GM12874 (cell line): ENCODE results near the gene PPP2R5C.

ENCODE experiments used
- TF ChIP-seq, protein P1 (sequence below): IDR thresholded peaks from 2 replicates; pipeline ENCODE4 v1.5.1; 2011; ENCODE audit warnings: low read depth, mild to moderate bottlenecking, control low read depth, low read length, moderate library complexity; ENCODE audit not compliant: insufficient read depth

The PPP2R5C gene

DNA sequence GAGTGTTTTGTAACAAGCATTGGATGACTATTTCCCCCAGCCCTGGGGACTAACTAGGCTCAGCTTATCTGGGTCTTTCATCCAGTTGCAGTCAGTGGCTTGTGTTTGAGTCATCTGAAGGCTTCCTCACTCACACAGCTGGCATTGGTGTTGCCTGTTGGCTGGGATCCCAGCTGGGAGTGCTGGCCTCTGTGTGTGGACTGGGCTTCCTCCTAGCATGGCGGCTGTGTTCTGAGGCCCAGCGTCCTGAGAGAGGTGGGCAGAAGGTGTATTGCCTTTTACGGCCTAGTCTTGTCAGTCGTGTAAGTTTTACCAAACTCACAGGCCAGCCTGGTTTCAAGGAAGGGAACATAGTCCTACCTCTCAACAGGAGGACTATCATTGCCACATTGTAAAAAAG lies 28.3 kb upstream of the PPP2R5C start:
- TF ChIP-seq, protein P1, sequence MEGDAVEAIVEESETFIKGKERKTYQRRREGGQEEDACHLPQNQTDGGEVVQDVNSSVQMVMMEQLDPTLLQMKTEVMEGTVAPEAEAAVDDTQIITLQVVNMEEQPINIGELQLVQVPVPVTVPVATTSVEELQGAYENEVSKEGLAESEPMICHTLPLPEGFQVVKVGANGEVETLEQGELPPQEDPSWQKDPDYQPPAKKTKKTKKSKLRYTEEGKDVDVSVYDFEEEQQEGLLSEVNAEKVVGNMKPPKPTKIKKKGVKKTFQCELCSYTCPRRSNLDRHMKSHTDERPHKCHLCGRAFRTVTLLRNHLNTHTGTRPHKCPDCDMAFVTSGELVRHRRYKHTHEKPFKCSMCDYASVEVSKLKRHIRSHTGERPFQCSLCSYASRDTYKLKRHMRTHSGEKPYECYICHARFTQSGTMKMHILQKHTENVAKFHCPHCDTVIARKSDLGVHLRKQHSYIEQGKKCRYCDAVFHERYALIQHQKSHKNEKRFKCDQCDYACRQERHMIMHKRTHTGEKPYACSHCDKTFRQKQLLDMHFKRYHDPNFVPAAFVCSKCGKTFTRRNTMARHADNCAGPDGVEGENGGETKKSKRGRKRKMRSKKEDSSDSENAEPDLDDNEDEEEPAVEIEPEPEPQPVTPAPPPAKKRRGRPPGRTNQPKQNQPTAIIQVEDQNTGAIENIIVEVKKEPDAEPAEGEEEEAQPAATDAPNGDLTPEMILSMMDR, result no peak

GRCh38 chr14:101734246-101734847 lies 27.2 kb upstream of the PPP2R5C start:
- TF ChIP-seq, protein P1, result no peak

GRCh38 chr14:101735453-101735852 lies 26.1 kb upstream of the PPP2R5C start:
- TF ChIP-seq, protein P1, result no peak

GRCh38 chr14:101736071-101736470 lies 25.4 kb upstream of the PPP2R5C start:
- TF ChIP-seq, protein P1, result no peak

GRCh38 chr14:101736585-101736984 lies 24.9 kb upstream of the PPP2R5C start:
- TF ChIP-seq, protein P1, result no peak

GRCh38 chr14:101737414-101738339 lies 23.8 kb upstream of the PPP2R5C start:
- TF ChIP-seq, protein P1, result 0 out of 2 replicates have a peak, but pooled peaks have one; percentile 22

DNA sequence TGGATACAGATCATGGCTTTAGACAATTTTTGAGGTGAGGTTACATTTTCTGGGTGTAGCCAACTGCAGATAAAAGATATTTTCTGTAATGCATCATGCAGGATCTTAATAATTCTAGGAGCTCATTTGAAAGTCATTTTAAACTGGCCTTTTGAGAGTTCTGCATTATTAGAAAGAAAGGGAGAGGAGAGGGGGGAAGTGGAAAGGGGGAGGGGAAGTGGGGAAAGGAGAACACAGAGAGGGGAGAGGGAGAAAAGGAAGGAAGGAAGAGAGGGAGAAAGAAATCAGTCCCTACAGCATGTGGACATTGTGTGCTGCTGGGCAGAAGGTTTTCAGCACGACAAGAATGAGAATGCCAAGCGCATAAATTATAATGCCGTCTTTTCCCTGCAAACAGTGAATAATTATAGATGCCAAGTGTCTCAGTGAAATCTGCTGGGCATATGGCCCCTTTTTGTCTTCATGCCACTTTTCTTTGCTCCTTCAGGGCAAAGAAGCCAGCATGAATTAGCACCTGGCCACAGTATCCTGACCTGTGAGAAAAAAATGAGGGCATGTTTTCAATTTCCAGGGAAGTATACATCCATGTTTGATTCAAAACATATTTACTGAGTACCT lies 22.7 kb upstream of the PPP2R5C start:
- TF ChIP-seq, protein P1, result no peak
